Fibroblast of skin of back (primary cell): ENCODE measurements around the gene CEBPA.

Experiments used
- DNase-seq: peaks from one replicate; pipeline ENCODE4 v3.0.0-alpha.2; 2013

CEBPA gene

GRCh38 chr19:33270769-33271168 lies 31.6 kb downstream of the CEBPA start:
- no peak for DNase-seq

- DNase-seq, result no peak
Measured at GRCh38 chr19:33269016-33269415, 33.3 kb downstream of the CEBPA start.

GRCh38 chr19:33268162-33268991 lies 34.0 kb downstream of the CEBPA start:
- no peak for DNase-seq

- DNase-seq, result no peak
Measured at GRCh38 chr19:33267706-33268105, 34.6 kb downstream of the CEBPA start.

GRCh38 chr19:33266974-33267484 lies 35.3 kb downstream of the CEBPA start:
- no peak for DNase-seq

- no peak for DNase-seq
Measured at GRCh38 chr19:33264881-33265445, 37.4 kb downstream of the CEBPA start.

GRCh38 chr19:33263325-33264023 lies 38.9 kb downstream of the CEBPA start:
- no peak for DNase-seq

- DNase-seq, result no peak
Measured at GRCh38 chr19:33261511-33262189, 40.7 kb downstream of the CEBPA start.

GRCh38 chr19:33260628-33261418 lies 41.5 kb downstream of the CEBPA start:
- DNase-seq, result no peak

GRCh38 chr19:33259539-33259938 lies 42.8 kb downstream of the CEBPA start:
- DNase-seq, result no peak

- DNase-seq, result no peak
Measured at GRCh38 chr19:33257828-33258227, 44.5 kb downstream of the CEBPA start.

- no peak for DNase-seq
Measured at GRCh38 chr19:33256261-33256660, 46.1 kb downstream of the CEBPA start.

GRCh38 chr19:33255781-33256180 lies 46.6 kb downstream of the CEBPA start:
- DNase-seq, result no peak

GRCh38 chr19:33254245-33254824 lies 48.0 kb downstream of the CEBPA start:
- DNase-seq, result no peak

GRCh38 chr19:33252971-33253370 lies 49.4 kb downstream of the CEBPA start:
- no peak for DNase-seq

GRCh38 chr19:33252418-33252962 lies 49.8 kb downstream of the CEBPA start:
- no peak for DNase-seq

GRCh38 chr19:33251526-33252090 lies 50.7 kb downstream of the CEBPA start:
- DNase-seq, result no peak

- DNase-seq, result no peak
Measured at GRCh38 chr19:33251076-33251475, 51.3 kb downstream of the CEBPA start.

GRCh38 chr19:33250500-33250899 lies 51.8 kb downstream of the CEBPA start:
- no peak for DNase-seq
